Natural killer cell (primary cell): ENCODE data around the gene IL31. TPM values are rescaled to one million over a fixed set of nuclear protein-coding genes. Genes with fewer than 3 reads are reported as not detected.
"Not testable (repeated sequence)": the region's sequence is repeated elsewhere in the genome, so short reads cannot be mapped to it uniquely, and the experiment has no call there.

Experiments used
- ATAC-seq, 3 donors: fragments of 150-1000 bp in 2 of 3; fragments of 200-7000 bp in 1 of 3; cut with Tn5 transposase; 1 replicate in 1 of 3; 2 replicates in 2 of 3; pipeline ENCODE4 v1.10.0; 2021; ENCODE audit warnings: mild to moderate bottlenecking in 2 of 3, moderate library complexity in 2 of 3
- DNase-seq, 2 donors: peaks; one replicate each; pipeline versions ENCODE4 v3.0.0 to v3.0.0-alpha.2; 2013 to 2021; ENCODE audit warnings: mixed read lengths in 1 of 2
- H3K27ac ChIP-seq: one replicate; pipeline ENCODE4 v1.5.1; 2013; ENCODE audit warnings: mild to moderate bottlenecking, low read length
- H3K27me3 ChIP-seq: one replicate; pipeline ENCODE4 v1.6.1; 2013; ENCODE audit warnings: low read length; ENCODE audit not compliant: control insufficient read depth, insufficient read depth
- H3K36me3 ChIP-seq: one replicate; pipeline ENCODE4 v1.6.1; 2013; ENCODE audit warnings: low read length; ENCODE audit not compliant: control insufficient read depth, insufficient read depth
- H3K4me1 ChIP-seq: one replicate; pipeline ENCODE4 v1.6.1; 2013; ENCODE audit warnings: low read length; ENCODE audit not compliant: control insufficient read depth, insufficient read depth
- H3K4me3 ChIP-seq: one replicate; pipeline ENCODE4 v1.5.1; 2013; ENCODE audit warnings: low read length
- H3K9me3 ChIP-seq: one replicate; pipeline ENCODE4 v1.6.1; 2013; ENCODE audit warnings: low read length; ENCODE audit not compliant: control insufficient read depth, insufficient read depth
- H3K27ac Mint-ChIP-seq, 2 donors: one replicate each; pipeline ENCODE4 v1.8.0; 2022; ENCODE audit warnings: mild to moderate bottlenecking in 2 of 2, mixed read lengths in 2 of 2, moderate library complexity in 1 of 2
- H3K27me3 Mint-ChIP-seq, 2 donors: one replicate each; pipeline ENCODE4 v1.8.0; 2022; ENCODE audit warnings: low read depth in 2 of 2, mixed read lengths in 2 of 2
- H3K36me3 Mint-ChIP-seq: one replicate; pipeline ENCODE4 v1.8.0; 2022; ENCODE audit warnings: mixed read lengths
- H3K4me1 Mint-ChIP-seq, 2 donors: one replicate each; pipeline ENCODE4 v1.8.0; 2022; ENCODE audit warnings: mixed read lengths in 2 of 2
- H3K4me3 Mint-ChIP-seq: one replicate; pipeline ENCODE4 v1.8.0; 2022; ENCODE audit warnings: mild to moderate bottlenecking, moderate library complexity, mixed read lengths
- H3K9me3 Mint-ChIP-seq, 2 donors: one replicate each; pipeline ENCODE4 v1.8.0; 2022; ENCODE audit warnings: mixed read lengths in 2 of 2
- CTCF ChIP-seq: fragments of 200-600 bp; IDR thresholded peaks from one replicate; pipeline ENCODE4 v1.8.0; 2022; ENCODE audit warnings: antibody characterized with exemption
- WGBS: methylation state at CpG from one replicate; pipeline ENCODE4 v1.1.7; 2013; ENCODE audit warnings: missing lambda C conversion rate; ENCODE audit not compliant: insufficient coverage; 5-methylcytosine and 5-hydroxymethylcytosine counted together
- intact Hi-C: fragments of 100-400 bp; cut with micrococcal nuclease; formaldehyde crosslinking; loops from one replicate; pipeline ENCODE4 v1.14.2; 2022
- total RNA-seq, 4 donors: library from RNA; stranded (reverse); fragments of 120-200 nt in 1 of 4; gene quantifications; one replicate each; pipeline versions ENCODE4 v1.2.3 to v1.2.4, GENCODE V29; 2013 to 2022

The IL31 gene
- total RNA-seq, 3 donors from 2014 or later (not counting 1 experiment from before 2014, with no cell fraction given) = not detected

GRCh38 chr12:122182887-122183587 is 9.0 kb upstream of the IL31 start, which contains the start of gene LRRC43:
TSS of gene LRRC43 (plus strand) at chr12:122183123. CDS start at chr12:122183145, 22 bp downstream.
- H3K27ac ChIP-seq = peak within 1 kb of the TSS; percentile 68
- no peaks in the 10 kb centered on the region for H3K27me3 ChIP-seq
- peak; percentile 58 to 60 for DNase-seq
- H3K9me3 Mint-ChIP-seq = no peaks in the 10 kb centered on the region
- peak within 1 kb of the TSS; percentile 51 for H3K4me3 ChIP-seq
- H3K4me3 Mint-ChIP-seq = peak within 1 kb of the TSS; percentile 92
- no peaks in the 10 kb centered on the region for H3K9me3 ChIP-seq
- ATAC-seq = peak; percentile 69 to 76 (median 75)
- H3K4me1 Mint-ChIP-seq = peaks cover 23 to 25% of the 10 kb centered on the region in 2 donors
- H3K27ac Mint-ChIP-seq = peak within 1 kb of the TSS; percentile 93 to 98
- no peaks in the 10 kb centered on the region for H3K27me3 Mint-ChIP-seq
- 4% methylated on average over 63 of the region's 63 CpGs for WGBS
- intact Hi-C loops = loop anchor here (2.0 kb wide), 1 partner anchor 22 kb away; no protein-coding TSS in a partner anchor
- H3K36me3 Mint-ChIP-seq = no peaks in the 10 kb centered on the region
- peaks cover 32% of the 10 kb centered on the region for H3K4me1 ChIP-seq
- no peaks in the 10 kb centered on the region for H3K36me3 ChIP-seq
- TF ChIP-seq CTCF = no peak

GRCh38 chr12:122176473-122176872 is 2.5 kb upstream of the IL31 start:
- H3K27me3 ChIP-seq, H3K36me3 Mint-ChIP-seq, H3K4me1 Mint-ChIP-seq, H3K27ac Mint-ChIP-seq, H3K9me3 Mint-ChIP-seq, H3K4me3 Mint-ChIP-seq, H3K36me3 ChIP-seq, ATAC-seq, H3K27ac ChIP-seq, H3K4me1 ChIP-seq, intact Hi-C loops, H3K4me3 ChIP-seq, H3K27me3 Mint-ChIP-seq, H3K9me3 ChIP-seq, DNase-seq: not testable (repeated sequence)
- WGBS = 100% methylated on average over 2 of the region's 4 CpGs

- Histone ChIP-seq H3K27ac (no peak overlapping the region), H3K9me3 (no peaks in the 10 kb centered on the region), H3K36me3 (no peaks in the 10 kb centered on the region), H3K4me3 (no peak overlapping the region), H3K4me1 (no peaks in the 10 kb centered on the region), H3K27me3 (no peaks in the 10 kb centered on the region)
- no peaks in the 10 kb centered on the region for H3K36me3 Mint-ChIP-seq
- TF ChIP-seq CTCF = no peak
- no peaks in the 10 kb centered on the region for H3K27me3 Mint-ChIP-seq
- H3K27ac Mint-ChIP-seq = no peak overlapping the region
- 96% methylated on average over 17 of the region's 17 CpGs for WGBS
- H3K9me3 Mint-ChIP-seq = no peaks in the 10 kb centered on the region
- H3K4me3 Mint-ChIP-seq = no peak overlapping the region
- H3K4me1 Mint-ChIP-seq = no peaks in the 10 kb centered on the region
- no peak for DNase-seq
- ATAC-seq = no peak
- intact Hi-C loops = no loop called here
Measured at GRCh38 chr12:122172262-122172939, 1.6 kb downstream of the IL31 start.

- Mint-ChIP-seq H3K9me3 (no peaks in the 10 kb centered on the region), H3K4me1 (no peaks in the 10 kb centered on the region), H3K36me3 (no peaks in the 10 kb centered on the region), H3K27me3 (no peaks in the 10 kb centered on the region), H3K4me3 (no peak overlapping the region), H3K27ac (no peak overlapping the region)
- Histone ChIP-seq H3K9me3 (no peaks in the 10 kb centered on the region), H3K4me1 (peaks cover 8% of the 10 kb centered on the region), H3K27ac (no peak overlapping the region), H3K4me3 (no peak overlapping the region), H3K27me3 (no peaks in the 10 kb centered on the region), H3K36me3 (no peaks in the 10 kb centered on the region)
- intact Hi-C loops = no loop called here
- ATAC-seq (no peak), DNase-seq (no peak)
- 88% methylated on average over 4 of the region's 5 CpGs for WGBS
- no peak for TF ChIP-seq CTCF
Measured at GRCh38 chr12:122171399-122171798, 2.6 kb downstream of the IL31 start.
